Body of pancreas (tissue), 4 donors: ENCODE measurements around the gene TOP2B.

Source experiments
- POLR2A ChIP-seq, 3 donors: fragments of 450-650 bp; IDR thresholded peaks; one replicate each; pipeline ENCODE4 v1.6.1; 2016; ENCODE audit warnings: antibody characterized with exemption in 3 of 3, mild to moderate bottlenecking in 2 of 3
- TF ChIP-seq, protein P1 (sequence below), 7 experiments: fragments of 450-650 bp in 4 of 7; fragments of 200-600 bp in 3 of 7; sonication (generic) in 3 of 7; IDR thresholded peaks; one replicate each; pipeline ENCODE4 v1.5.1; 2016 to 2019; ENCODE audit warnings: antibody characterized with exemption in 7 of 7

DNA sequence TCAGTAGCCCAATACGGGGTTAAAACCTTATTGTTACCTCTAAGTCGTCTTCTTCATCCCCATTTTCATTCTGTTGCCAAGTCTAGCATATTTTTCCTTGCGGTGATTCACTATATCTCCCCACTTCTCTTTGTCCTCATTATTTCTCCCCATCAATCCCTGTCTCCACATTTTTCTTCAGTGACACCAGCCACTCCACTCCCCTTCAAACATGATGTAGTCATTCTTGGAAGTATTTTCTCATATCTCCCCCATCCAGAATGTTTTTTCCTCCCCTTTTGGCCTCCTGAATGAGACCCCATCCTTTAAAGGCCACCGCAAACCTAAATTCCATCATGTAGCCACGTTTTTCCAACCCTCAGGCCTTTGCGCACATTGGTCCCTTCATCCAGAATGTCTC, 105.9 kb downstream of the TOP2B start:
- TF ChIP-seq, protein P1, sequence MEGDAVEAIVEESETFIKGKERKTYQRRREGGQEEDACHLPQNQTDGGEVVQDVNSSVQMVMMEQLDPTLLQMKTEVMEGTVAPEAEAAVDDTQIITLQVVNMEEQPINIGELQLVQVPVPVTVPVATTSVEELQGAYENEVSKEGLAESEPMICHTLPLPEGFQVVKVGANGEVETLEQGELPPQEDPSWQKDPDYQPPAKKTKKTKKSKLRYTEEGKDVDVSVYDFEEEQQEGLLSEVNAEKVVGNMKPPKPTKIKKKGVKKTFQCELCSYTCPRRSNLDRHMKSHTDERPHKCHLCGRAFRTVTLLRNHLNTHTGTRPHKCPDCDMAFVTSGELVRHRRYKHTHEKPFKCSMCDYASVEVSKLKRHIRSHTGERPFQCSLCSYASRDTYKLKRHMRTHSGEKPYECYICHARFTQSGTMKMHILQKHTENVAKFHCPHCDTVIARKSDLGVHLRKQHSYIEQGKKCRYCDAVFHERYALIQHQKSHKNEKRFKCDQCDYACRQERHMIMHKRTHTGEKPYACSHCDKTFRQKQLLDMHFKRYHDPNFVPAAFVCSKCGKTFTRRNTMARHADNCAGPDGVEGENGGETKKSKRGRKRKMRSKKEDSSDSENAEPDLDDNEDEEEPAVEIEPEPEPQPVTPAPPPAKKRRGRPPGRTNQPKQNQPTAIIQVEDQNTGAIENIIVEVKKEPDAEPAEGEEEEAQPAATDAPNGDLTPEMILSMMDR (IDR thresholded peaks at IDR 0.05): no peak
- TF ChIP-seq POLR2A (IDR thresholded peaks at IDR 0.05): no peak
